CMK (cell line): ENCODE results near the gene FOXN4.

ENCODE experiments used
- DNase-seq: peaks from one replicate; pipeline ENCODE4 v3.0.0-alpha.2; 2010; ENCODE audit warnings: low read depth

Gene FOXN4

GRCh38 chr12:109258607-109259544 lies 50.2 kb downstream of the FOXN4 start:
- no peak for DNase-seq

DNA sequence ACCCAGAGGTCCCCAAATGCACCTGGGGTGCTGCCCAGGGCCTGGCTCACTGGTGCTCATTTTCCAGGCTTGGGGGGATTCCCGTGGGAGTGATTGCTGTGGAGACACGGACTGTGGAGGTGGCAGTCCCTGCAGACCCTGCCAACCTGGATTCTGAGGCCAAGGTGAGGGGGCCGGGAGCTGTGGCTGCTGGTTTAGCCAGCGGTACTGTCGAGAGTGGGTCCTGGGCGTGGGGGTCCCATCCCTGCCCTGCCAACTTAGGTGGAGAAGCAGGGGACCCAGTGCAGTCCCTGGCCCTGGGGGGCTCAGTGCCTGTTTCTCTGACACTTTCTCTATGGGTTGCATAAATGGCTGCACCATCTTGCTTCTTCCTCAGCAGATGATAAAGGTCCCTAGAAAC lies 50.9 kb downstream of the FOXN4 start:
- DNase-seq, result no peak

DNA sequence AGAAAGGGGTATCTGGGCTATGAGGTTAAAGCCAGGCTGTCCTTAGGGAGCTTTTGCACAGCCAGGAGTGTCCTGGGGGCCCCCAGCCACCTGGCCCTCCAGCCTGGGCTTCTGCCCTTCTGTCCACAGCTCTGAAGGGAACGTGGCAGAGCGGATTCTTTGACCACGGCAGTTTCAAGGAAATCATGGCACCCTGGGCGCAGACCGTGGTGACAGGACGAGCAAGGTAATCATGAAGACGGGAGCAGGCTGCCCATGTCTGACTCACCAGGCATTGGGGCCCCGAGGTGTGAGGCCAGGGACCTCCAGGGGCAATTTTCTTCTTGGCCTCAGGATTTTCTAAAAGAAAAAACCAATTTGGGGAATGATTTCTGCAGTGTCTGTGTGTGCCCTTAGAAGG lies 53.1 kb downstream of the FOXN4 start:
- DNase-seq, result no peak

DNA sequence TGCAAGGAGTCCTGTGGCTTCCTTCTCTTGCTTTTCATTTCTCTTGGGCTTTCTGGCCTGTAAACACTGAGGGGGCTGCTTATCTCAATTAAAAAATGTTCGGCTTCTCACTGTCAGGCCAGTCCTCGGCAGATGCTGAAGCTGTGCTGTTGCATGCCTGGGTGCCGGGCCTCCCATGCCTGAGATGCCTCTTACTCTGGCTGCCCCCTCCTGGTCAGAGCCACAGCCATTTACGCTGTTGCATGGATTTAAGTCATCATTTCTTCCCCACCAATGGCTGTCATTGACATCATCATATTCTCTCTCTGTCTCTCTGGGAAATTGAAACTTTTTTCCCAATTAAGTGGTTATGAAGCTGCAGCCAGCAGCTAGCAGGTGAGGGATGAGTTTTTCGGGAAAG lies 53.7 kb downstream of the FOXN4 start:
- no peak for DNase-seq

GRCh38 chr12:109253913-109254544 lies 55.1 kb downstream of the FOXN4 start:
- DNase-seq, result no peak

- DNase-seq, result no peak
These were observed 56.3 kb downstream of the FOXN4 start for GRCh38 chr12:109252799-109253198.

- DNase-seq, result no peak
These were observed 58.6 kb downstream of the FOXN4 start for GRCh38 chr12:109250523-109250922.

DNA sequence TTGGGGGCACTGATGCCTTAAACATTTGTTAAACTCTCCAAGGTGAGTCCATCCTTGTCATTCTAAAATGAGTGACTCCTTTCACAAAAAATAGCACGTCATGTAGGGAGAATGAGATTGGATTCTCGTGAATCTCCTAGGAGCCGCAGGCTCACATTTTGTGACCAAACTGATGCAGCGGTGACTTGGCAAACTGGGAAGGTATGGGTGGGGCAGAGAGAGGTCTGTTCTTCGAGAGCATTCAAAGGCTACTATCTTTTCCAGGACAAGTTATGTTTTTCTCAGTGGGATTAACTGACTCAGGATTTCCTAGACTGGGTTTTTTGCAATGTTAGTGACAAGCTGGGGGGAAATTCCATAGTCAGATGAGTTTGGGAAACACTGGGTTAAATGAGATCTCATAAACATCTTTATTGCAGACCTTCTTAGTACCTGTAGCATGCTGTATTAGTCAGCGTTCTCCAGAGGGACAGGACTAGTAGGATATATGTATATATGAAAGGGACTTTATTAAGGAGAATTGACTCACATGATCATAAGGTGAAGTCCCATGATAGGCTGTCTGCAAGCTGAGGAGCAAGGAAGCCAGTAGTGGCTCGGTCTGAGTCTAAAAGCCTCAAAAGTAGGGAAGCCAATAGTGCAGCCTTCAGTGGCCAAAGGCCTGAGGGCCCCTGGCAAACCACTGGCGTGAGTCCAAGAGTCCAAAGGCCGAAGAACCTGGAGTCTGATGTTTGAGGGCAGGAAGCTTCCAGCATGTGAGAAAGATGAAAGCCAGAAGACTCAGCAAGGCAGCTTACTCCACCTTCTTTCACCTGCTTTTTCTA lies 61.0 kb downstream of the FOXN4 start:
- DNase-seq, result no peak

DNA sequence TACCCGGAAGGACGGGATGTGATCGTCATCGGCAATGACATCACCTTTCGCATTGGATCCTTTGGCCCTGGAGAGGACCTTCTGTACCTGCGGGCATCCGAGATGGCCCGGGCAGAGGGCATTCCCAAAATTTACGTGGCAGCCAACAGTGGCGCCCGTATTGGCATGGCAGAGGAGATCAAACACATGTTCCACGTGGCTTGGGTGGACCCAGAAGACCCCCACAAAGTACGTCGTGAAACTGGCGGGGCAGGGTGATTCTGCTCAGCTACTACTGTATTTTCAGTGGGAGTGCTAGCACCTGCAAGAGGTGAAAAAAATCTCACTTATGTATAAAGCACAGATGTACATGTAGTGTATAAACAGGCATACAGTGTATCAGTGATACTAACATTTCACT lies 62.9 kb downstream of the FOXN4 start:
- DNase-seq, result no peak

- DNase-seq, result no peak
These were observed 65.0 kb downstream of the FOXN4 start for GRCh38 chr12:109244073-109244472.

GRCh38 chr12:109241936-109242335 lies 67.1 kb downstream of the FOXN4 start:
- DNase-seq, result no peak

GRCh38 chr12:109240365-109240764 lies 68.7 kb downstream of the FOXN4 start:
- no peak for DNase-seq

DNA sequence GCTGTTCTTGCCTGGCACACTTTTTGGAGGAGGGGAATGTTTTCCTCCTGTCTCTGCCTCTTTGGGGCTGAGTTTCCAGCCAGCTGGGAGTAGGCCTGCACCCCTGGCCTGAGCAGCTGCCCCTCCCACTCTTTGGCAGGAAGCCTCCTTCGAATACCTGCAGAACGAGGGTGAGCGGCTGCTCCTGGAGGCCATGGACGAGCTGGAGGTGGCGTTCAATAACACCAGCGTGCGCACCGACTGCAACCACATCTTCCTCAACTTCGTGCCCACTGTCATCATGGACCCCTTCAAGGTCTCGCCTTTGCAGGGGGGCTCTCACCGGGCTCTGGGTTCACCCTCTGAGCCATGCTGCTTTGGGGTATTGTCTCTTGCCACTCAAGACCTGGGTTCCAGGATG lies 69.4 kb downstream of the FOXN4 start:
- DNase-seq, result no peak

DNA sequence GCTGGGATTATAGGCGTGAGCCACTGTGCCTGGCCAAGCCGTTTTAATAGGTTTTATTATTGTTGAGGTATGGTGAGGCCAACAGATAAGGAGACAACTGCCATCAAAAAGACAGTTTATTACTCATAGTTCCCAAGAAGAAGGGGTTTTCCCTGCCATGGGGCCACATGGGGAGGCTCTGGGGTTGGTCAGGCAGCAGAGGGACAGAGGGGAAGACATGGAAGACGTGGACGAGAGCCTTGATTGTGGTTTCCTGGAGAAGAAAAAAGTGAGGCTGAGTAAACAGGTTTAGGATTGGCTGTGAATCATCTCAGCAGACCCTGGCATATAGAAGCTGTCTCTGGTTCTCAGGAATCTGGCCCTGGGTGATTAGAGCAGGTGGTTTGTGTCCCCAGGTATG lies 69.9 kb downstream of the FOXN4 start:
- no peak for DNase-seq

GRCh38 chr12:109236257-109236656 lies 72.8 kb downstream of the FOXN4 start:
- no peak for DNase-seq

DNA sequence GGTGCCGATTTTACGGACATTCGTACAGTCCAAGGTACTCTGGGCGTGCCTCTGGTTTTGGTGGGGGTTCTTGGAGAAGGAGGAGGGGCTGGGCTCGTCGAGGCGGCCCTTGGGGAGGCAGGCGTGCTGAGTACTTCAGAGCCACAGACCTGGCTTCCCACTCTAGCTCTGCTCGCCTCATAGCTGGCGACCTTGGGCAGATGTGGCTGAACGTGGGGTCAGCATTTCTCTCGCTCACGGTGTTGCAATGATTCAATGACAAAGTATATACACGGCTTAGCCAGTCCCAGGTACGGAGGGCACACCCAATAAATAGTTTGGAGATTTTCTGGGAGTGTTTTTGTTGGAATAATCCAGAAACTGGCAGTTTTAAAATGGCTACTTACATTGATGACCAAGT lies 75.1 kb downstream of the FOXN4 start:
- no peak for DNase-seq

DNA sequence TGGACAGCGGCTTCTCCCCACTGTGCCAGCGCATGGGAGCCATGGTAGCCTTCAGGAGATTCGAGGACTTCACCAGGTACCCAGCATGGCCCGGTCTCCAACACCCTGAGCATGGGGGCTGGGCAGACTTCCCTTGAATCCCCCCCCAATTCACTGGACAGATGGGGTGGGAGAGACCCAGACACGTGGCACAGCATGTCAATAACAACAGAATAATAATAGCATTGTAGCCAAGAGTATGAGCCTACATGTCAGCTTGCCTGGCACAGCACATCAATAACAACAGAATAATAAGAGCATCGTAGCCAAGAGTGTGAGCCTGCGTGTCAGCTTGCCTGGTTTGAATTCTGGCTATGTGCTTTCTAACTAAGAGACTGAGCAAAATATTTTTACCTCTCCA lies 76.4 kb downstream of the FOXN4 start:
- no peak for DNase-seq

GRCh38 chr12:109230193-109230592 lies 78.9 kb downstream of the FOXN4 start:
- no peak for DNase-seq

DNA sequence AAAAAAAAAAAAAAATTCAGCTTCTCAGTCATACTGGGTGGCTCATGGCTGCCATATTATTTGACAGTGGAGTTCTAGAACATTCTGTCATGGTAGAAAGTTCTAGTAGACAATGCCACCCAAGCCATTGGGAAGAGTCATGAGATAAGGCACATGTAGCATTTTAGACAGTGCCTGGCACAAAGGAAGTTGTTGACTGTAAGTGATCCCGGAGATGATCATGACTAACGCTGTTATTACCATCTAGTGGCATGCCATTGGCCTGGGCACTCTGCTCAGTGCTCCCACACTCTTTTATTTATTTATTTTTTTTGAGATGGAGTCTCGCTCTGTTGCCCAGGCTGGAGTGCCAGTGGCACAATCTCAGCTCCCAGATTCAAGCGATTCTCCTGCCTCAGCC lies 80.4 kb downstream of the FOXN4 start:
- DNase-seq, result no peak
